Activated T-cell treated with anti-CD3 and anti-CD28 coated beads for 1 hour (primary cell): ENCODE data around the gene RGPD4.
"Not testable (repeated sequence)": the region's sequence is repeated elsewhere in the genome, so short reads cannot be mapped to it uniquely, and the experiment has no call there.

ENCODE experiments used
- DNase-seq: peaks from one replicate; pipeline ENCODE4 v3.0.0-alpha.2; 2020; ENCODE audit warnings: low read depth

Gene RGPD4

GRCh38 chr2:107826749-107827148, at the start of gene RGPD4:
Gene RGPD4 (plus strand): TSS chr2:107826892. CDS start chr2:107827014, 122 bp downstream.
- DNase-seq = not testable (repeated sequence)

- DNase-seq = no peak
Measured at GRCh38 chr2:107777974-107778373, 48.7 kb upstream of the RGPD4 start.

- DNase-seq = no peak
Measured at GRCh38 chr2:107785756-107786155, 40.9 kb upstream of the RGPD4 start.

- no peak for DNase-seq
Measured at GRCh38 chr2:107790837-107791236, 35.9 kb upstream of the RGPD4 start.

- no peak for DNase-seq
Measured at GRCh38 chr2:107801498-107801897, 25.2 kb upstream of the RGPD4 start.

- no peak for DNase-seq
Measured at GRCh38 chr2:107804608-107805498, 21.8 kb upstream of the RGPD4 start.

- no peak for DNase-seq
Measured at GRCh38 chr2:107806901-107807300, 19.8 kb upstream of the RGPD4 start.

GRCh38 chr2:107807988-107808387, 18.7 kb upstream of the RGPD4 start:
- no peak for DNase-seq

GRCh38 chr2:107808959-107809358, 17.7 kb upstream of the RGPD4 start:
- no peak for DNase-seq

GRCh38 chr2:107809835-107810234, 16.9 kb upstream of the RGPD4 start:
- DNase-seq = no peak

GRCh38 chr2:107810734-107811133, 16.0 kb upstream of the RGPD4 start:
- no peak for DNase-seq

- DNase-seq = no peak
Measured at GRCh38 chr2:107811411-107811810, 15.3 kb upstream of the RGPD4 start.

- DNase-seq = no peak
Measured at GRCh38 chr2:107812006-107812405, 14.7 kb upstream of the RGPD4 start.

GRCh38 chr2:107817378-107817777, 9.3 kb upstream of the RGPD4 start:
- no peak for DNase-seq

GRCh38 chr2:107822302-107822701, 4.4 kb upstream of the RGPD4 start:
- DNase-seq = no peak

GRCh38 chr2:107824451-107825205, 2.1 kb upstream of the RGPD4 start:
- DNase-seq = no peak

- DNase-seq = no peak
Measured at GRCh38 chr2:107825206-107825563, 1.5 kb upstream of the RGPD4 start.

- DNase-seq = not testable (repeated sequence)
Measured at GRCh38 chr2:107829514-107829913, 2.8 kb downstream of the RGPD4 start.

GRCh38 chr2:107833152-107833551, 6.5 kb downstream of the RGPD4 start:
- DNase-seq = not testable (repeated sequence)

GRCh38 chr2:107833618-107834017, 6.9 kb downstream of the RGPD4 start:
- not testable (repeated sequence) for DNase-seq

GRCh38 chr2:107916121-107916520, 89.4 kb downstream of the RGPD4 start:
- not testable (repeated sequence) for DNase-seq

- not testable (repeated sequence) for DNase-seq
Measured at GRCh38 chr2:107916696-107917370, 90.1 kb downstream of the RGPD4 start.
